Kidney (tissue), 14 donors: Measurements from ENCODE around the gene MAP4. TPM values are rescaled to one million over a fixed set of nuclear protein-coding genes. Genes with fewer than 3 reads are reported as not detected.

Source experiments
- DNase-seq, 5 donors: peaks; one replicate each; pipeline ENCODE4 v3.0.0-alpha.2; 2013 to 2020
- FAIRE-seq: peaks from 2 replicates; lab custom pipeline; 2012; peaks lifted over from hg19 to GRCh38; lab: Jason Lieb, UNC
- H3K27ac ChIP-seq, 2 donors: one replicate each; pipeline ENCODE4 v1.7.0; 2013; ENCODE audit warnings: low read depth in 2 of 2, low read length in 2 of 2, inconsistent platforms in 1 of 2
- H3K27me3 ChIP-seq: one replicate; pipeline ENCODE4 v1.7.1; 2013; ENCODE audit warnings: low read length, inconsistent platforms; ENCODE audit not compliant: control insufficient read depth, insufficient read depth
- H3K36me3 ChIP-seq, 3 donors: one replicate each; pipeline versions ENCODE4 v1.7.0 to v1.7.1; 2013; ENCODE audit warnings: low read length in 3 of 3, control low read depth in 1 of 3, inconsistent platforms in 1 of 3; ENCODE audit not compliant: insufficient read depth in 3 of 3, control insufficient read depth in 2 of 3
- H3K4me1 ChIP-seq, 3 donors: one replicate each; pipeline versions ENCODE4 v1.7.0 to v1.7.1; 2013; ENCODE audit warnings: low read length in 3 of 3, inconsistent platforms in 1 of 3, low read depth in 1 of 3; ENCODE audit not compliant: control insufficient read depth in 2 of 3, insufficient read depth in 2 of 3
- H3K4me3 ChIP-seq, 3 donors: one replicate each; pipeline versions ENCODE4 v1.7.0 to v1.8.1; 2013; ENCODE audit warnings: low read length in 3 of 3, control low read depth in 1 of 3, inconsistent platforms in 1 of 3
- H3K9ac ChIP-seq, 3 donors: one replicate each; pipeline versions ENCODE4 v1.7.0 to v1.7.1; 2013; ENCODE audit warnings: low read length in 3 of 3, control low read depth in 1 of 3, inconsistent platforms in 1 of 3
- H3K9me3 ChIP-seq, 3 donors: one replicate each; pipeline versions ENCODE4 v1.7.0 to v1.7.1; 2013; ENCODE audit warnings: low read length in 3 of 3, control low read depth in 1 of 3, inconsistent platforms in 1 of 3; ENCODE audit not compliant: control insufficient read depth in 2 of 3, insufficient read depth in 1 of 3
- CTCF ChIP-seq: IDR thresholded peaks from 3 replicates; pipeline ENCODE4 v1.5.1; 2012; ENCODE audit warnings: mild to moderate bottlenecking, moderate library complexity, borderline replicate concordance; ENCODE audit not compliant: insufficient read depth; ENCODE audit errors: extremely low read depth
- intact Hi-C: fragments of 100-400 bp; cut with DNase I; formaldehyde crosslinking; loops from one replicate; pipeline ENCODE4 v1.11.1; 2022
- polyA plus RNA-seq: library from polyadenylated mRNA; stranded (reverse); fragments of 350-450 nt; fragmentation: Illumina TruSeq; extraction: RNeasy Lipid Tissue Mini Kit (QIAGEN cat#74804); gene quantifications from one replicate; pipeline ENCODE4 v1.2.3, GENCODE V29; 2014; ENCODE audit warnings: low read depth, low replicate concordance; ENCODE audit not compliant: insufficient read depth
- total RNA-seq: library from RNA; stranded (reverse); fragmentation: NEBNext Ultra II Directional; extraction: Animal tissue kit (Norgen Biotek cat#: 25700); gene quantifications from one replicate; pipeline ENCODE4 v1.2.1, GENCODE V29; 2021
- donor health status: control.
- donor health status: control.
- donor health status: control.
- donor health status: control.
- donor health status: control.
- donor health status: DM: yes; HTN: yes; CAD: no.
- donor health status: Normal renal cell carcinoma (clear cell type).

The MAP4 gene
- total and polyA plus RNA-seq, 2 donors from 2014 or later: 69.6 to 239 TPM

GRCh38 chr3:48058091-48058490 lies 41.9 kb upstream of the MAP4 start:
- TF ChIP-seq CTCF: no peak
- Histone ChIP-seq H3K27ac (no peak overlapping the region), H3K27me3 (no peaks in the 10 kb centered on the region), H3K9me3 (no peaks in the 10 kb centered on the region), H3K36me3 (no peaks in the 10 kb centered on the region), H3K4me1 (peaks cover 0 to 7% (median 0%) of the 10 kb centered on the region in 3 donors), H3K4me3 (no peak overlapping the region), H3K9ac (no peak overlapping the region)
- intact Hi-C loops: no loop called here
- DNase-seq: no peak
- no peak for FAIRE-seq

GRCh38 chr3:48057521-48057920 lies 41.3 kb upstream of the MAP4 start:
- no peak overlapping the region for H3K4me3 ChIP-seq
- no peak for TF ChIP-seq CTCF
- H3K9ac ChIP-seq: no peak overlapping the region
- H3K27ac ChIP-seq: no peak overlapping the region
- no peaks in the 10 kb centered on the region for H3K27me3 ChIP-seq
- no peak for FAIRE-seq
- peaks cover 0 to 7% (median 0%) of the 10 kb centered on the region in 3 donors for H3K4me1 ChIP-seq
- DNase-seq: no peak
- H3K36me3 ChIP-seq: no peaks in the 10 kb centered on the region
- no peaks in the 10 kb centered on the region for H3K9me3 ChIP-seq
- intact Hi-C loops: no loop called here

- FAIRE-seq (no peak), DNase-seq (no peak)
- Histone ChIP-seq H3K9me3 (no peaks in the 10 kb centered on the region), H3K36me3 (no peaks in the 10 kb centered on the region), H3K9ac (no peak overlapping the region), H3K27ac (no peak overlapping the region), H3K4me1 (no peaks in the 10 kb centered on the region), H3K27me3 (no peaks in the 10 kb centered on the region), H3K4me3 (no peak overlapping the region)
- TF ChIP-seq CTCF: no peak
- intact Hi-C loops: no loop called here
Measured at GRCh38 chr3:48047841-48048464, 31.7 kb upstream of the MAP4 start.
